DMS53 (cell line): Measurements from ENCODE around the gene TMEM143.
"Not testable (repeated sequence)": the region's sequence is repeated elsewhere in the genome, so short reads cannot be mapped to it uniquely, and the experiment has no call there.

ENCODE experiments used
- DNase-seq: peaks from one replicate; lab custom pipeline; 2025; lab: John Stamatoyannopoulos, UW

TMEM143 gene

DNA sequence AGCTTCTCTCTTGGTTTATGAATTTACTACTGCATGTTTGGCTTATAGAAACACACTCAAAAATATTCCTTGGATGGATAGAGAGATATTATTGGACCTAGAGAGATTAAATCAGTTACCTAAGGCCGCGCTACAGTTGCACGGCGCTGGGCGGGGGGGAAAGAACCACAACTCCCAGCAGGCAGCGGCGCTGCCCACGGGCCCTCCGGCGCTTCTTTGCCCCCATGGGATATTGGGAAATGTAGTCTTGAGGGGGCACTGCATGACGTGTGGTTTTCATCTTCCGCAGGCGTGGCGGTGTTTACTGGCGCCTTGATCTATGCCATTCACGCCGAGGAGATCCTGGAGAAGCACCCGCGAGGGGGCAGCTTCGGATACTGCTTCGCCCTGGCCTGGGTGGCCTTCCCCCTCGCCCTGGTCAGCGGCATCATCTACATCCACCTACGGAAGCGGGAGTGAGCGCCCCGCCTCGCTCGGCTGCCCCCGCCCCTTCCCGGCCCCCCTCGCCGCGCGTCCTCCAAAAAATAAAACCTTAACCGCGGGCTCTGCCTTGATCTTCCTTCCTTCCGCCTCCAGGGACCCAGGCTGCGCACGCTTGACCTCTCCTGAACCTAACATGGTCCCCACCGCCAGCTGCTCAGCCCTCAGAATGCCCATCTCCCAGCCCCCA, 33.6 kb downstream of the TMEM143 start:
- peak; percentile 98 for DNase-seq

DNA sequence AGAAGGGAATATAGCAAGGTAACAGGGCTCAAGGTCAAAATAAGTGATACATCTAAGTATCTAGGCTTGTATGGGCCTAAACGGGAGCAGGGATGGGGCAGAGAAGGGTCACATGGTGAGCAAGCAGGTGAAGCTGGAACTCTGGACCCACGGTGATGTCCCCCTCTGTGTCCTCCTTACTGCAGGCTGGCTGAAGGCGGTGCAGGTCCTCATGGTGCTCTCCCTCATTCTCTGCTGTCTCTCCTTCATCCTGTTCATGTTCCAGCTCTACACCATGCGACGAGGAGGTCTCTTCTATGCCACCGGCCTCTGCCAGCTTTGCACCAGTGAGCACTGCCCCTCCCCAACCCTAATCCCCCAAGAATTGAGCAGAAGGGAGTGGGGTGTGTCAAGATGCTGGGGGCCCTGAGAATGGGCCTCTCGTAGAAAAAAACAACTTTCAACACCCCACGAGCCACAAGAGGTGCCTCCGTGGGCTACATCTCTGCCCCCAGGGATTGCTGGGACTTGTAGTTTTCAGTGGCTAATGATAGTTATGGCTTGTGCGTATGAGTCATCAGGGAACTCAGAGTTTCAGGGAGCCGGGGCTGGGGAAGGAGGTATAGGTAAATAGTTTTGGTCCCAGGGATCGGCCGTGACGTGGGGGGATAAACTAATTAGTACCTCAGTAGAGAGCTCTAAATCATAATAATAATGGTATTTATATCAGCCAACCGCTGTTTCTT, 34.4 kb downstream of the TMEM143 start:
- peak; percentile 56 for DNase-seq

DNA sequence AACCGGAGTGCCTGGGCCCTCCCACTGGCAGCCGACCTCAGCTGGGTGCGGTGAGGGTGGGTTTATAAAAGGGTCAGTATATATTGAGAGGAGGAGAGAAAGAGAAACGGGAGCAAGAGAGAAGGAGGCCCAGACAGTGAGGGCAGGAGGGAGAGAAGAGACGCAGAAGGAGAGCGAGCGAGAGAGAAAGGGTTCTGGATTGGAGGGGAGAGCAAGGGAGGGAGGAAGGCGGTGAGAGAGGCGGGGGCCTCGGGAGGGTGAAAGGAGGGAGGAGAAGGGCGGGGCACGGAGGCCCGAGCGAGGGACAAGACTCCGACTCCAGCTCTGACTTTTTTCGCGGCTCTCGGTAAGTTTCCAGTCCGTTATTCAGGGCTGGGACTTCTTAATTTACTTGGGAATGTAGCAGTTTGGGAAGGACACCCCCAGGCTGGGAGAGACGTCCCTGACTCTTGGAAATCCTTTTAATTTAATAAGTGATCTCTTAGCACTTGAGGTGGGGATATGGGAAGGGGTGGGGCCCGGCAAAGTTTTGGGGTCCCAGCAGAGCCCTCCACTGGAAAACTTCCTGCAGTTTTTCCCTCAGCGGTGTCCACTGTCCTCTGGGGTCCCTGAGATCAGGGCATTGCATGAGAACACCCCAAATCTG, 38.4 kb downstream of the TMEM143 start, which contains the start of gene EMP3:
Gene EMP3, plus strand, starts transcription at position 288 of the 646 bp plus-strand sequence. CDS start 1,293 bp downstream, outside the sequence.
- DNase-seq, result peak; percentile 38

DNA sequence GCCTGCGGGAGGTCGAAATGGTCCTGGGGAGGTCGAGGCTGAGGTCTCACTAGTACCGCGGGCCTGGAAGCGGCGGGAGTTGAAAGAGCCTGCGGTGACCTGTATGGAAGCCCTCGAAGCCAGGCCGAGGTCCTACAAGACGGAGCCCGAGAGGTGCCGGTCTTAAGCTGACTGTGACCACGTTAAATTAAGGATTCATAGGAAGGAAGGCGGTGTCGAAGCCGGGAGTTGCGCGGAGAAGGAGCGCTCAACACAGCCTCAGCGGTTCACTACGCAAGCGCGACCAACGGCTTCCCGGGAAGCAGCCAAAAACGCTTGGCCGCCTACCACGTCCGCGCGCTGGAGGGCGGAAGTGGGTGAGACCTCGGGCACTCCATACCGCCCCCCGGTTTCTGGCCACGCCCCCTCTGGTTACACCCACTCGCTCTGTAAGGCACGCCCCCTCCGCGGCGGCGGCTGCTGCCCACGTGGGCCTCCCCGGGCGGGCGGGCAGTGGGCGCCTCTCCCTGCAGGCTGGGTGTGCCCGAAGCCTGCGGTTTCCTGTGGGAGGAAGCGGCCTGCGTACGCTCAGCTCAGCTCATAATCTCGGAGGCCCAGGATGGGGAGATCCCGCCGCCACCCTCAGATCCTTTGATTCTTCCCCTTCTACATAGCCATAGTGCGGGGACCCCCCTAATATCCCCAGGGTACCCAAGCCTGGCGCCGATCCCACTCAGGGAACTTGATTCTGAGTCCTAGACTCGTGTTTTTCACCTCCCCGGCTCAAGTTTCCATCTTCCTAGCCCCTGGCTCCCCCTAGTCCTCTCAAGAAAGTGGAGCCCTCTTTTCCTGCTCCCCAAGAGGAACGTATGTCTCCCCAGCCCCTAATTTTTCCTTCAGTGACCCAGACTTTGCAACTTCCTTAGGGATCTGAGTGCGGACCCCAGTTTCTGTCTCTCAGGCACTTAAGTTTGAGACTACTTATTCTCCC, 41.8 kb downstream of the TMEM143 start:
- DNase-seq, result peak; percentile 99

DNA sequence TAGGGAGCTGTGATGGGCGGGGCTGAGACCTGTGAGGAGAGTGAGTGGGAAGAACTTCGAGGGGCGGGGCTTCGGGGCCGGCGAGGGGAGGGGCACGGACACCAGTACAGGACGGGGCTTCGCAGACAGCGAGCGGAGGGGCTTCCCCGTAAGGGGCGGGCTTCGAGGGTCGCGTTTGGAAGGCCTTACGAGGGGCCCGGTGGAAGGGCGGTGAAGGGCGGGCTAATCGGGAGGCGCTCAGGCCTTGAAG, 42.4 kb downstream of the TMEM143 start:
- peak; percentile 98 for DNase-seq

GRCh38 chr19:48319647-48320541, 43.8 kb downstream of the TMEM143 start:
- DNase-seq, result peak; percentile 91

GRCh38 chr19:48318286-48318987, 45.3 kb downstream of the TMEM143 start:
- DNase-seq, result no peak

- not testable (repeated sequence) for DNase-seq
Measured at GRCh38 chr19:48317708-48317960, 46.1 kb downstream of the TMEM143 start.

DNA sequence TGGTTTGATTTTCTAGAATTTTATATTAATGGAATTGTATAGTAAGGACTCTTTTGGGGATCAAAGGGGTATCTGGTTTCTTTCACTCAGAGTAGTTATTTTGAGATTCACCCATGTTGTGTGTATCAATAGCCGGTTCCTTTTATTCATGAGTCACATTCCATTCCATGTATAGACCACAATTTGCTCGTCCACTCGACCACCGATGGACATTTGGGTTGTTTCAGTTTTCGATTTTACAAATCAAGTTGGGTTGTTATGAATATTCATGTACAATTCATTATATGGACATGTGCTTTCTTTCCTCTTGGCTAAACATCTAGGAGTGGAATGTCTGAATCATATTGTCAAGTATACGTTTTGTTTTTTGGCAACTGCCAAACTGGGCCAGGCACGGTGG, 48.0 kb downstream of the TMEM143 start:
- DNase-seq, result no peak

DNA sequence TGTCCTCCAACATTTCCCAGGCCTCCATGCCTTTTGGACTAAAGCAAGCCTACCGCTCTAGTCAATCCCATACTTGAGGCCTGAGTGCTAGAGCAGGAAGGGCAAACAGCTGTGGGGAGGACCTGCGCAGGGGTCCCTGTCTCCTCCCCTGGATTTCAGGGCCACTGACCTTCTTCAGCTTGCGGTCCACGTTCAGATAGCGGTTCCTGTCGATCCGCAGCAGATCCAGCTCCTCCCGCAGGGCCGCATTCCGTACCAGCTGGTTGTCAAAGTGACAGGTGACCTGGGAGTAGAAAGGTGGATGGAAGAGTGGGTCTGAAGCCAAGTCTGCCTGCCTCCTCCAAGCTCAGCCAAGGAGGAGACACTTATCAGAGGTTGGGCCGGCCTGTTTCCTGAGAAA, 52.4 kb downstream of the TMEM143 start:
- DNase-seq, result no peak

DNA sequence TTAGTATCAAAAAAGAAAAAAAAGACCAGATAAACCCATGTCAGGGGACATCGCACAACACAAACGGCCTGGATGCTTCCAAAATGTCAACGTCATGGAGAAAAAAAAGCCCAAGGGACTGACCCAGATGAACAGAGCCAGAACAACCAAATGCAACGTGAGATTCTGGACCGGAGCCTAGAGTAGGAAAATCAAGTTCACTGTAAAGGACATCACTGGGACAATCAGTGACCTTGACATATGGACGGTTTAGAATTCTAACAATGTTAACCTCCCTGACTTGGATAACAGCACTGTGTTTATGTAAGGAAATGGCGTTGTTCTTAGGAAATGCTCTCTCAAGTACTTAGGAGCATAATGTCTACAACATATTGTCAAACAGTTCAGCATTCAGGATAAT, 53.5 kb downstream of the TMEM143 start:
- DNase-seq, result no peak

- not testable (repeated sequence) for DNase-seq
Measured at GRCh38 chr19:48309731-48310130, 54.0 kb downstream of the TMEM143 start.

GRCh38 chr19:48308631-48309586, 54.8 kb downstream of the TMEM143 start:
- DNase-seq, result no peak

GRCh38 chr19:48303866-48304265, 59.9 kb downstream of the TMEM143 start:
- no peak for DNase-seq

GRCh38 chr19:48303367-48303766, 60.4 kb downstream of the TMEM143 start:
- no peak for DNase-seq

DNA sequence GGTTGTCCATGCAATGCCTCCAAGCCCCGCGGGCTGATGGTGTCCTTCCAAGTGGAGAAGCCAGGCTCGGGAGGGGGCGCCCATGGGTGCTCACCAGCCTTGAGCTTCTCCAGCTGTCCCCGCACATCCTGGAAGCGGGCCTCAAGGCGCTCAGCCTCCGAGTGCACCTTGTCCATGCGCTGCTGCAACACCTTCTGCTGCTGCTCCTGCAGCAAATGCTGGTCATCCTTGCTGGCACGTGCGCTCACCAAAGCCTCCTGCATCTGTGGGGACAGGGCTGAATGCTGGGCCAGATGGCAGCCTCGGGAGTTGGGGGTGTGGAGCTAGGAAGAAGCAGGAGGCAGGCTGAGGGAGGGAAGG, 61.2 kb downstream of the TMEM143 start:
- no peak for DNase-seq

DNA sequence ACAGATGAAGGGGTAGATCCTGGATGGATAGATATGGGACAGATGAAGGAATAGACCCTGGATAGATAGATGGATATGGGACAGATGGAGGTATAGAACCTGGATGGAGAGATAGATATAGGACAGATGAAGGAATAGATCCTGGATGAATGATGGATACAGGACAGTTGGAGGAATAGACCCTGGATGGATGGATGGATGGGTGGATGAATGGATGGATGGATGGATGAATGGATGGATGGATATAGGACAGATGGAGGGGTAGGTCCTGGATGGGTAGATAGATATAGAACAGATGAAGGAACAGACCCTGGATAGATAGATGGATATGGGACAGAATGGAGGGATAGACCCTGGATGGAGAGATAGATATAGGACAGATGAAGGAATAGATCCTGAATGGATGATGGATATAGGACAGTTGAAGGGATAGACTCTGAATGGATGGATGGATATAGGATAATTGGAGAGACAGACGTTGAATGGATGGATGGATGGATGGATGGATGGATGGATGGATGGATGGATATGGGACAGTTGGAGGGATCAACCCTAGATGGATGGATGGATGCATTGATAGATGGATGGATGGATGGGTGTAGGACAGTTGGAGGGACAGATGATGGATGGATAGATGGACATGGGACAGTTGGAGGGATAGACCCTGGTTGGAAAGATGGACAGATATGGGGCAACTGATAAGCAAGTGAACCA, 61.7 kb downstream of the TMEM143 start:
- DNase-seq, result no peak

DNA sequence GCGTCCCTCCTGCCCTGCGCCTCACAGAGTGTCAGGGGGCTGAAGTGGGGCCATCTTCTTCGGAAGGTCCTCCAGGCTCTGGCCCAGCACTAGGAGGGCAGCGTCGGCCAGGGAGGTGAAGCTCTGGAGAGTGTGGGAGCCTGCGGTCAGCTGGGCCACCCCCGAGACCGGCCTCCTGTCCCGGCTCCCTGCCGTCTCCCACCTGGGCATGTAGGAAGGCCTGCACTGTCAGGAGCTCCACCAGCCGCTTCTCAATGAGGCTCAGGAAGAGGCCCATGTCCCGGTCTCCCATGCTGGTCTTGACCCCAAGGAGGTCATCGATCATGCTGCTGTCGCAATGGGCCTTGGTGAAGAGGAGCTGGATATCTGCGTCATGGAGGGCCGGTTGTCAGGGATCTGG, 65.8 kb downstream of the TMEM143 start:
- no peak for DNase-seq
